Glutamatergic neuron (in vitro differentiated cells): ENCODE data around the gene TOM1. TPM values are rescaled to one million over a fixed set of nuclear protein-coding genes. Genes with fewer than 3 reads are reported as not detected.

Experiments used
- DNase-seq: peaks from one replicate; pipeline ENCODE4 v3.0.0; 2022
- H3K27ac Mint-ChIP-seq: one replicate; pipeline ENCODE4 v1.8.0; 2020; ENCODE audit warnings: mild to moderate bottlenecking, mixed read lengths, inconsistent platforms; ENCODE audit not compliant: unreplicated experiment
- H3K27me3 Mint-ChIP-seq: one replicate; pipeline ENCODE4 v1.8.0; 2020; ENCODE audit warnings: mild to moderate bottlenecking, moderate library complexity, mixed read lengths, inconsistent platforms; ENCODE audit not compliant: unreplicated experiment
- H3K36me3 Mint-ChIP-seq: one replicate; pipeline ENCODE4 v1.8.0; 2020; ENCODE audit warnings: mild to moderate bottlenecking, mixed read lengths, inconsistent platforms; ENCODE audit not compliant: unreplicated experiment
- H3K4me1 Mint-ChIP-seq: one replicate; pipeline ENCODE4 v1.8.0; 2020; ENCODE audit warnings: mild to moderate bottlenecking, low read depth, mixed read lengths, inconsistent platforms; ENCODE audit not compliant: unreplicated experiment
- H3K4me3 Mint-ChIP-seq: one replicate; pipeline ENCODE4 v1.8.0; 2020; ENCODE audit warnings: mild to moderate bottlenecking, mixed read lengths, inconsistent platforms; ENCODE audit not compliant: unreplicated experiment
- H3K9me3 Mint-ChIP-seq: one replicate; pipeline ENCODE4 v1.8.0; 2020; ENCODE audit warnings: mild to moderate bottlenecking, moderate library complexity, mixed read lengths, inconsistent platforms; ENCODE audit not compliant: unreplicated experiment
- CTCF ChIP-seq: fragments of 200-600 bp; sonication (generic); IDR thresholded peaks from one replicate; pipeline ENCODE4 v1.5.0; 2021; ENCODE audit not compliant: partially characterized antibody, unreplicated experiment
- total RNA-seq: library from RNA; stranded (reverse); fragmentation: NEBNext Ultra II Directional; extraction: Animal tissue kit (Norgen Biotek cat#: 25700); gene quantifications from one replicate; pipeline ENCODE4 v1.2.1, GENCODE V29; 2021; ENCODE audit not compliant: unreplicated experiment

The TOM1 gene
- total RNA-seq, 1 donor from 2014 or later = 40.6 TPM

GRCh38 chr22:35306350-35306967 lies 6.8 kb downstream of the TOM1 start:
- TF ChIP-seq CTCF = no peak
- Mint-ChIP-seq H3K27me3 (peaks cover 4% of the 10 kb centered on the region), H3K4me1 (peaks cover 12% of the 10 kb centered on the region), H3K4me3 (no peak overlapping the region), H3K36me3 (no peaks in the 10 kb centered on the region), H3K27ac (no peak overlapping the region), H3K9me3 (no peaks in the 10 kb centered on the region)
- DNase-seq = no peak

GRCh38 chr22:35307372-35307771 lies 7.7 kb downstream of the TOM1 start:
- Mint-ChIP-seq H3K27me3 (peaks cover 2% of the 10 kb centered on the region), H3K4me3 (no peak overlapping the region), H3K36me3 (no peaks in the 10 kb centered on the region), H3K9me3 (no peaks in the 10 kb centered on the region), H3K27ac (no peak overlapping the region), H3K4me1 (peaks cover 12% of the 10 kb centered on the region)
- no peak for TF ChIP-seq CTCF
- DNase-seq = no peak

GRCh38 chr22:35307892-35308291 lies 8.2 kb downstream of the TOM1 start:
- Mint-ChIP-seq H3K9me3 (no peaks in the 10 kb centered on the region), H3K4me1 (peaks cover 16% of the 10 kb centered on the region), H3K4me3 (no peak overlapping the region), H3K36me3 (no peaks in the 10 kb centered on the region), H3K27ac (no peak overlapping the region), H3K27me3 (peaks cover 5% of the 10 kb centered on the region)
- no peak for DNase-seq
- no peak for TF ChIP-seq CTCF

GRCh38 chr22:35308480-35309021 lies 8.9 kb downstream of the TOM1 start:
- TF ChIP-seq CTCF = no peak

More at GRCh38 chr22:35308480-35309021, 8.9 kb downstream of the TOM1 start:
- H3K4me1 Mint-ChIP-seq = peaks cover 19% of the 10 kb centered on the region
- no peak overlapping the region for H3K4me3 Mint-ChIP-seq
- peaks cover 5% of the 10 kb centered on the region for H3K27me3 Mint-ChIP-seq
- DNase-seq = no peak
- no peaks in the 10 kb centered on the region for H3K36me3 Mint-ChIP-seq
- H3K27ac Mint-ChIP-seq = no peak overlapping the region
- no peaks in the 10 kb centered on the region for H3K9me3 Mint-ChIP-seq
